ENCODE measurements around the gene CDKN2B-AS1.

Gene CDKN2B-AS1

GRCh38 chr9:21993007-21993406 lies 1.6 kb upstream of the CDKN2B-AS1 start:
- H3K9me3 ChIP-seq (ENCODE audit: control insufficient read depth in 5 of 5, low read length in 5 of 5) = peaks cover 0 to 6% (median 0%) of the 10 kb centered on the region in 5 donors
- no peaks in the 10 kb centered on the region for H3K36me3 ChIP-seq (ENCODE audit: control insufficient read depth in 5 of 5, insufficient read depth in 5 of 5, low read length in 5 of 5)
- peaks cover 9 to 41% (median 27%) of the 10 kb centered on the region in 5 donors for H3K27me3 ChIP-seq (ENCODE audit: control insufficient read depth in 5 of 5, insufficient read depth in 4 of 5, low read length in 5 of 5)
- H3K9ac ChIP-seq (ENCODE audit: low read length in 5 of 5) = no peak overlapping the region
- H3K4me3 ChIP-seq (ENCODE audit: low read depth in 1 of 5, low read length in 5 of 5) = no peak overlapping the region
- H3K27ac ChIP-seq (ENCODE audit: low read depth, low read length) = no peak overlapping the region
- peaks cover 5 to 25% (median 15%) of the 10 kb centered on the region in 5 donors for H3K4me1 ChIP-seq (ENCODE audit: control insufficient read depth in 5 of 5, insufficient read depth in 5 of 5, low read length in 5 of 5)

DNA sequence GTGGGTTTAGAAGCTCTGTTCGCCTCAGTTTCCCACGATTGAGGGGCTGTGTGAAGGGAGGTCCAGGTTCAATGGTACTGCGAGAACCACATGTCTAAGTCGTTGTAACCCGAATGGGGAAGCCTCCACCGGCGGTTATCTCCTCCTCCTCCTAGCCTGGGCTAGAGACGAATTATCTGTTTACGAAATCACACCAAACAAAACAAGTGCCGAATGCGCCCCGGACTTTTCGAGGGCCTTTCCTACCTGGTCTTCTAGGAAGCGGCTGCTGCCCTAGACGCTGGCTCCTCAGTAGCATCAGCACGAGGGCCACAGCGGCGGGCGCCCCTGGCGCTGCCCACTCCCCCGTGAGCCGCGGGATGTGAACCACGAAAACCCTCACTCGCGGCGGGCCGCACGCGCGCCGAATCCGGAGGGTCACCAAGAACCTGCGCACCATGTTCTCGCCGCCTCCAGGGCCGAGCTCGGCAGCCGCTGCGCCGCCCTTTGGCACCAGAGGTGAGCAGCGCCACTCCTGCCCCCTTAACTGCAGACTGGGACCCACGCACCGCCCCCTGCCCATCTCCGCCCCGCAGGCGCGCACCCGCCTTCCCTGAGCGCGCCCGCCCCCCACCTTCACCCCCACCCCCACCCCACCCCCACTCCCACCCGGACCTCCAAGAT lies 567 bp upstream of the CDKN2B-AS1 start, which contains the start of gene CDKN2A:
Gene CDKN2A (minus strand): TSS at position 500 of the 663 bp plus-strand sequence.
- peak within 1 kb of the TSS; percentile 38 to 81 (median 73) for H3K9ac ChIP-seq (ENCODE audit: low read length in 5 of 5)
- H3K4me1 ChIP-seq (ENCODE audit: control insufficient read depth in 5 of 5, insufficient read depth in 5 of 5, low read length in 5 of 5) = peaks cover 5 to 25% (median 15%) of the 10 kb centered on the region in 5 donors
- peaks cover 3 to 33% (median 20%) of the 10 kb centered on the region in 5 donors for H3K27me3 ChIP-seq (ENCODE audit: control insufficient read depth in 5 of 5, insufficient read depth in 4 of 5, low read length in 5 of 5)
- H3K4me3 ChIP-seq (ENCODE audit: low read depth in 1 of 5, low read length in 5 of 5) = peak within 1 kb of the TSS; percentile 90 to 94 (median 93)
- H3K36me3 ChIP-seq (ENCODE audit: control insufficient read depth in 5 of 5, insufficient read depth in 5 of 5, low read length in 5 of 5) = no peaks in the 10 kb centered on the region
- peaks cover 0 to 6% (median 0%) of the 10 kb centered on the region in 5 donors for H3K9me3 ChIP-seq (ENCODE audit: control insufficient read depth in 5 of 5, low read length in 5 of 5)
- H3K27ac ChIP-seq (ENCODE audit: low read depth, low read length) = peak within 1 kb of the TSS; percentile 65

DNA sequence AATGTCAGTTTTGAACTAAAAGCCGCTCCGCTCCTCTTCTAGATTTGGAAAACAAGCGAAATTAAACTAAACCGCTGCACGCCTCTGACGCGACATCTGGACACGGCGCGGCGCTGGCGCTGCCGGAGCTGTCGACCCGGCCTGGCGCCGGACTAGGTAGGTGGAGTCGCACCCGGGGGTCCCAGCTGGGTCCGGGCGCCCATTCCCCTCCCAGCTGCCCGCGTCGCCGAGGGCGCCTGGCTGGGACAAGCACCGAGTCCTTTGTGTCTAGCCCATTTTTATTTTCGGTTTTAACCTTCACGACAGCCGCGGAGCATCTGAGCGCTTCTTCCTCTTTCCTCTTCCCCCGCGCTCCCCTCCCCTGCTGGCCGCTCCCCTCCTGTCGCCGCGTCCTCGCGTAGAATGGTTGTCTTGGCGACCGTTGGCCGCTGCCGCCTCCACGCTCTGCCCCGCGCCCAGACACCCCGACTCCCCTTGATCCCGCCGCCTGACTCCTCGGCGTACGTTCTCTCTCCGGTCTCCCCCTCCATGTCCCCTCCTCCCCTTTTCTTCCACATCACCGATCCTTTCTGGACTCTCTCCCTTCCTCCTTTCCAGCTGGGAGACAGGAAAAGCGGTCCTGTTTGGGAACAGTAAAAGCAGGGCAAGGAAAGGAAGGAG lies 545 bp downstream of the CDKN2B-AS1 start:
- peak overlapping the region; percentile 48 to 81 (median 73) for H3K9ac ChIP-seq (ENCODE audit: low read length in 5 of 5)
- peaks cover 0 to 2% (median 0%) of the 10 kb centered on the region in 5 donors for H3K9me3 ChIP-seq (ENCODE audit: control insufficient read depth in 5 of 5, low read length in 5 of 5)
- peak overlapping the region; percentile 90 to 94 (median 93) for H3K4me3 ChIP-seq (ENCODE audit: low read depth in 1 of 5, low read length in 5 of 5)
- H3K4me1 ChIP-seq (ENCODE audit: control insufficient read depth in 5 of 5, insufficient read depth in 5 of 5, low read length in 5 of 5) = peaks cover 5 to 25% (median 15%) of the 10 kb centered on the region in 5 donors
- H3K27ac ChIP-seq (ENCODE audit: low read depth, low read length) = peak overlapping the region; percentile 65
- H3K36me3 ChIP-seq (ENCODE audit: control insufficient read depth in 5 of 5, insufficient read depth in 5 of 5, low read length in 5 of 5) = no peaks in the 10 kb centered on the region
- peaks cover under 1 to 22% (median 10%) of the 10 kb centered on the region in 5 donors for H3K27me3 ChIP-seq (ENCODE audit: control insufficient read depth in 5 of 5, insufficient read depth in 4 of 5, low read length in 5 of 5)

GRCh38 chr9:21995666-21996398 lies 1.2 kb downstream of the CDKN2B-AS1 start:
- Histone ChIP-seq H3K9ac (ENCODE audit: low read length in 5 of 5) (peak overlapping the region; percentile 48 to 81 (median 73)), H3K27me3 (ENCODE audit: control insufficient read depth in 5 of 5, insufficient read depth in 4 of 5, low read length in 5 of 5) (peaks cover 0 to 17% (median 8%) of the 10 kb centered on the region in 5 donors), H3K4me3 (ENCODE audit: low read depth in 1 of 5, low read length in 5 of 5) (peak overlapping the region; percentile 90 to 94 (median 93)), H3K9me3 (ENCODE audit: control insufficient read depth in 5 of 5, low read length in 5 of 5) (no peaks in the 10 kb centered on the region), H3K4me1 (ENCODE audit: control insufficient read depth in 5 of 5, insufficient read depth in 5 of 5, low read length in 5 of 5) (peaks cover 5 to 25% (median 15%) of the 10 kb centered on the region in 5 donors), H3K27ac (ENCODE audit: low read depth, low read length) (peak overlapping the region; percentile 65), H3K36me3 (ENCODE audit: control insufficient read depth in 5 of 5, insufficient read depth in 5 of 5, low read length in 5 of 5) (no peaks in the 10 kb centered on the region)

DNA sequence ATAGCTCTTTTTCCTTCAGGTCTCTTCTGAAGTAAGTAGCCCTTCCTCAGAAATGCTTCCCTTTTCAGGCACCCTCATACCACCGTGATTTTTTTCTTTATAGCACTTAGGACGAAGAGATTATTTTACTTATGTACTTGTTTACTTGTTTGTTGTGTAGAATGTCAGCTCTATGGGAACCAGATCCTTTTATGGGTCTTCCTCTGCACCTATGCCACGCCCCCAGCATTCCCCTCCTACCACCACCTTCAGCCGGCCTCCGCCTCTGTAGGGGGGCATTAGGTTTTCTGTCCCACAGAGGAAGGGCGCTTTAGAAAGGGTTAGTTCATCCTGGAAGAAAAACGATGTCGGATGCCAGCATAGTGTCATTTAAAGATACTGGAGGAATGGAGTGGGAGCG lies 1.8 kb downstream of the CDKN2B-AS1 start:
- no peaks in the 10 kb centered on the region for H3K9me3 ChIP-seq (ENCODE audit: control insufficient read depth in 5 of 5, low read length in 5 of 5)
- H3K4me3 ChIP-seq (ENCODE audit: low read depth in 1 of 5, low read length in 5 of 5) = peak overlapping the region in 1 of 5 donors; percentile 69
- H3K27ac ChIP-seq (ENCODE audit: low read depth, low read length) = no peak overlapping the region
- no peaks in the 10 kb centered on the region for H3K36me3 ChIP-seq (ENCODE audit: control insufficient read depth in 5 of 5, insufficient read depth in 5 of 5, low read length in 5 of 5)
- H3K4me1 ChIP-seq (ENCODE audit: control insufficient read depth in 5 of 5, insufficient read depth in 5 of 5, low read length in 5 of 5) = peaks cover 5 to 25% (median 15%) of the 10 kb centered on the region in 5 donors
- H3K9ac ChIP-seq (ENCODE audit: low read length in 5 of 5) = no peak overlapping the region
- peaks cover 0 to 12% (median 7%) of the 10 kb centered on the region in 5 donors for H3K27me3 ChIP-seq (ENCODE audit: control insufficient read depth in 5 of 5, insufficient read depth in 4 of 5, low read length in 5 of 5)

- H3K27me3 ChIP-seq (ENCODE audit: control insufficient read depth in 5 of 5, insufficient read depth in 4 of 5, low read length in 5 of 5) = peaks cover 0 to 8% (median 7%) of the 10 kb centered on the region in 5 donors
- peaks cover 5 to 25% (median 15%) of the 10 kb centered on the region in 5 donors for H3K4me1 ChIP-seq (ENCODE audit: control insufficient read depth in 5 of 5, insufficient read depth in 5 of 5, low read length in 5 of 5)
- no peak overlapping the region for H3K27ac ChIP-seq (ENCODE audit: low read depth, low read length)
- H3K9me3 ChIP-seq (ENCODE audit: control insufficient read depth in 5 of 5, low read length in 5 of 5) = no peaks in the 10 kb centered on the region
- no peak overlapping the region for H3K4me3 ChIP-seq (ENCODE audit: low read depth in 1 of 5, low read length in 5 of 5)
- H3K9ac ChIP-seq (ENCODE audit: low read length in 5 of 5) = no peak overlapping the region
- H3K36me3 ChIP-seq (ENCODE audit: control insufficient read depth in 5 of 5, insufficient read depth in 5 of 5, low read length in 5 of 5) = no peaks in the 10 kb centered on the region
Measured at GRCh38 chr9:21996858-21997257, 2.3 kb downstream of the CDKN2B-AS1 start.

DNA sequence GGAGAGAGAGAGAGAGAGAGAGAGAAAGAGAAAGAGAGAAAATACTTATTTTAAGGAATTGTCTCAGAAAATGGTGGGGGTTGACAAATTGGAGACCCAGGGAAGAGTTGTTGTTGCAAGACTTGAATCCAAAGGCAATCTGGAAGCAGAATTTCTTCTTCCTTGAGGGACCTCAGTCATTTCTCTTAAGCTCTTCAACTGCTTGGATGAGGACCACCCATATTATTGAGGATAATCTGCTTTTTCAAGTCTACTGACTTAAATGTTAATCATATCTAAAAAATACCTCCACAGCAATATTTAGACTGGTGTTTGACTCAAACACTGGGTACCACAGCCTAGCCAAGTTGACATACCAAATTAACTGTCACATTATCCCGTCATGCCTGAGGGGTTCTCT lies 2.9 kb downstream of the CDKN2B-AS1 start:
- no peaks in the 10 kb centered on the region for H3K9me3 ChIP-seq (ENCODE audit: control insufficient read depth in 5 of 5, low read length in 5 of 5)
- peaks cover 5 to 25% (median 15%) of the 10 kb centered on the region in 5 donors for H3K4me1 ChIP-seq (ENCODE audit: control insufficient read depth in 5 of 5, insufficient read depth in 5 of 5, low read length in 5 of 5)
- no peak overlapping the region for H3K9ac ChIP-seq (ENCODE audit: low read length in 5 of 5)
- H3K27me3 ChIP-seq (ENCODE audit: control insufficient read depth in 5 of 5, insufficient read depth in 4 of 5, low read length in 5 of 5) = peaks cover 0 to 8% (median 7%) of the 10 kb centered on the region in 5 donors
- H3K36me3 ChIP-seq (ENCODE audit: control insufficient read depth in 5 of 5, insufficient read depth in 5 of 5, low read length in 5 of 5) = no peaks in the 10 kb centered on the region
- no peak overlapping the region for H3K4me3 ChIP-seq (ENCODE audit: low read depth in 1 of 5, low read length in 5 of 5)
- H3K27ac ChIP-seq (ENCODE audit: low read depth, low read length) = no peak overlapping the region

- Histone ChIP-seq H3K4me1 (ENCODE audit: control insufficient read depth in 5 of 5, insufficient read depth in 5 of 5, low read length in 5 of 5) (peaks cover 5 to 25% (median 20%) of the 10 kb centered on the region in 5 donors), H3K36me3 (ENCODE audit: control insufficient read depth in 5 of 5, insufficient read depth in 5 of 5, low read length in 5 of 5) (no peaks in the 10 kb centered on the region), H3K9me3 (ENCODE audit: control insufficient read depth in 5 of 5, low read length in 5 of 5) (no peaks in the 10 kb centered on the region), H3K27me3 (ENCODE audit: control insufficient read depth in 5 of 5, insufficient read depth in 4 of 5, low read length in 5 of 5) (peaks cover 0 to 8% (median 7%) of the 10 kb centered on the region in 5 donors), H3K9ac (ENCODE audit: low read length in 5 of 5) (no peak overlapping the region), H3K27ac (ENCODE audit: low read depth, low read length) (no peak overlapping the region), H3K4me3 (ENCODE audit: low read depth in 1 of 5, low read length in 5 of 5) (no peak overlapping the region)
Measured at GRCh38 chr9:21998026-21998425, 3.4 kb downstream of the CDKN2B-AS1 start.

- Histone ChIP-seq H3K9me3 (ENCODE audit: control insufficient read depth in 5 of 5, low read length in 5 of 5) (no peaks in the 10 kb centered on the region), H3K27ac (ENCODE audit: low read depth, low read length) (no peak overlapping the region), H3K36me3 (ENCODE audit: control insufficient read depth in 5 of 5, insufficient read depth in 5 of 5, low read length in 5 of 5) (peaks cover 0 to 8% (median 5%) of the 10 kb centered on the region in 5 donors), H3K9ac (ENCODE audit: low read length in 5 of 5) (no peak overlapping the region), H3K4me1 (ENCODE audit: control insufficient read depth in 5 of 5, insufficient read depth in 5 of 5, low read length in 5 of 5) (peaks cover 0 to 45% (median 16%) of the 10 kb centered on the region in 5 donors), H3K27me3 (ENCODE audit: control insufficient read depth in 5 of 5, insufficient read depth in 4 of 5, low read length in 5 of 5) (peaks cover 0 to 13% (median 3%) of the 10 kb centered on the region in 5 donors), H3K4me3 (ENCODE audit: low read depth in 1 of 5, low read length in 5 of 5) (no peak overlapping the region)
Measured at GRCh38 chr9:22002038-22002437, 7.4 kb downstream of the CDKN2B-AS1 start.

Data from subcutaneous abdominal adipose tissue (tissue), 5 donors.